IPS-NIHi7 (cell line): ENCODE results near the gene RAP1GAP.
"Not testable (repeated sequence)": the region's sequence is repeated elsewhere in the genome, so short reads cannot be mapped to it uniquely, and the experiment has no call there.

Experiments
- DNase-seq: peaks from one replicate; pipeline ENCODE4 v3.0.0; 2012; ENCODE audit warnings: mixed read lengths; ENCODE audit errors: extremely low spot score

The RAP1GAP gene

DNA sequence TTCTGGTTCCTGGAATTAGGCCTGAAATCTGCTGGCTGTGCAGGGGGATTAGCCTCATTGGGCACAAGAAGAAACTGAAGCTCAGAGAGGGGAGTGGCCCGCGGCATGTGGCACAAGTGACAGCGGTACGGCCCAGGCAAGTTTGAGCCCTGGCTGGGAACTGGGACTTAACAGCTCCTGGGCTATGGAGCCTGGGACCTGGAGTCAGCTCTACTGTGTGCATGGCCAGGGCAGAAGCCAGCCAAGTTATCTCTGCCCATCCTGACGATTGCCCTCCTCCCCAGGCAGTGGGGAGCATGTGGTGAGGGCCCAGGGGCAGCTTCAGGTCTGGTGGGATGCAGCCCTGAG is 98.7 kb downstream of the RAP1GAP start:
- no peak for DNase-seq

- no peak for DNase-seq
Measured at GRCh38 chr1:21569820-21570527, 99.2 kb downstream of the RAP1GAP start.

- DNase-seq = no peak
Measured at GRCh38 chr1:21568809-21569385, 100.3 kb downstream of the RAP1GAP start.

GRCh38 chr1:21568006-21568746 is 101.0 kb downstream of the RAP1GAP start:
- no peak for DNase-seq

DNA sequence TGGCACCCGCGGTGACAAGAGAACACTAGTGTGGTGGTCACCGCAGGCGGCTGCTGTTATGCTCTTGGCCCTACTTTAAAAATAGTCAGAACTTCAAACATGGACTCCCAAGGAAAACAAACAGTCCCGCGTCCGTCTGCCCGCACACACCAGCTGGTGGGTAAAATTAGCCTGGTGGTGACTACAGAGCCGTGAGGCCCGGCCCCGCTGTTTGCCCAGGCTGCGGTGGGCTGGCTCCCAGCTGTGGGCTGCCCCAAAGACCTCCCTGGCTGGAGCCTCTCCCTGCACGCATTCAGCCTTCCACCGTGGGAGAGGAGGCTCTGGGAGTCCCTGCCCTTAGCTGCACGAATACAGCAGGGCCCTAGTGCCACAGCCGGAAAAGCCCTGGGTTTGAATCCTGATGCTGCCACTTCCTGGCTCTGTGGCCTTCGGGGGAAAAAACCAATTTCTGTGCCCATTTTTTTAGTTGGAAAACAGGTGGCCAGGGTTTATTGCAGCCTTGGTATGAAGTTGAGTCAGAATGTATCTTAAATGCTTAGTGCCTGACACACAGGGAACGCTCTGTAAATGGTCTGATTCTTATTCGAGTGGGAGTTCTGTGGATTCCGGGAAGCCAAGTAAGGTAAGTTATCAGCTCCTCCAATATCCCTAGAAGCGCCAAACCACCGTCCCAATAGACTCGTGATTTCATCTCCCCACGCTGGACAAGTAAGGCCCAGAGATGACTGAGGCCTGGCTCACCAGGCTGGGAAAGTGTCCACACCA is 101.7 kb downstream of the RAP1GAP start:
- no peak for DNase-seq

- not testable (repeated sequence) for DNase-seq
Measured at GRCh38 chr1:21566361-21566760, 102.8 kb downstream of the RAP1GAP start.

DNA sequence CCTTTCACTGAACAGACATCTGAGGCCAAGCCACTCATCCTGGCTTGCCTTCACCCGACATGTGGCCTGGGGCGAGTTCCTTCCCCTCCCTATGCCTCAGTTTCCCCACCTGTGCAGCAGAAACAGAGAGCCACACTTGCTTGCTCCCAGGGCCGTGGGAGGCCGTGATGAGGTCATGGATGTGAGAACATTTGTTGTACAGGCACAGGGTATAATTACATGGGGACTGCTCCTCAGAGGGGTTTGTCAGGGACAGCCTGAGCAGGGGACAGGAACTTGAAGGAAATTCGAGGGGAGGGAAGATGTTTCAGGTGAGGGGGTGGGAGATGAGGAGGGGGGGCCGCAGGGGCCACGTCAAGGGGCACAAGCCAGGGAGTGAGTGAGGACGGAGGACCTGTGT is 103.9 kb downstream of the RAP1GAP start:
- DNase-seq = no peak

DNA sequence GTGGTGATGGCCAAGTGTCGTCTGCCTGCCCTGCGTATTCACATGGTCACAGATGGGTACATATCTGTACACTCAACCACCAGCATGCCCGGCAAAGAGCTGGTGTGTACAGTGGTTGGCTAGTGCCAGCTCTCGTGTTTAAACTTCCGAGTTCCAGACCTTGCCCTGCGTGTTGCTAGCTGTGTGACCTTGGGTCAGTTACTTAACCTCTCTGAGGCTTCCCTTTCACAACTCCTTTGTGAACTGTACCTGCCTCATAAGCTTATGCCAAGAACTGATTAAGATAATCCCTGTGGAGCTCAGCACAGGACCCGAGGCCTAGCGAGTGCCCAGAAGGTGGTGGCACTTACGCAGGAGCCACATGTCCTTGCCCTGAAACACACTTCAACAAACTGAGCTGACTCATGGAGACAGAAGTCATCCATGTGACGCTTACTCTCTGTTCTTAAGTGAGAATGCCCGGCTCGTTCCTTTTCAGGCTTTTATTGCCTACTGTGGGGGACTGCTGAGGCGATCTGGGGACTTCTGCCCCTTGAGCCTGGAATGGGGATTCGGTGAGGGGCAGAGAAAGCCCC is 104.5 kb downstream of the RAP1GAP start:
- no peak for DNase-seq

DNA sequence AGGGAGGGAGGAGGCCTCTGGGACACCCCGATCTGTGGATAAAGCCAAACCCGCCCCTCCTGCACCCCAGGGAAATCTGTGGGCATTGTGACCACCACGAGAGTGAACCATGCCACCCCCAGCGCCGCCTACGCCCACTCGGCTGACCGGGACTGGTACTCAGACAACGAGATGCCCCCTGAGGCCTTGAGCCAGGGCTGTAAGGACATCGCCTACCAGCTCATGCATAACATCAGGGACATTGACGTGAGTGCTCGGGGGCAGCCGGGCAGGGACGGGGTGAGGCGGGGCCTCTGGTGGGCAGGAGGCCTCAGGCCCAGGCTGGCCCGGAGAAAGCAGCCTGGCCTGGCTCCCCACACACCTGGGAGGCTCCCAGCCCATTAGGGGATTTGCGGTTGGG is 105.2 kb downstream of the RAP1GAP start:
- no peak for DNase-seq

DNA sequence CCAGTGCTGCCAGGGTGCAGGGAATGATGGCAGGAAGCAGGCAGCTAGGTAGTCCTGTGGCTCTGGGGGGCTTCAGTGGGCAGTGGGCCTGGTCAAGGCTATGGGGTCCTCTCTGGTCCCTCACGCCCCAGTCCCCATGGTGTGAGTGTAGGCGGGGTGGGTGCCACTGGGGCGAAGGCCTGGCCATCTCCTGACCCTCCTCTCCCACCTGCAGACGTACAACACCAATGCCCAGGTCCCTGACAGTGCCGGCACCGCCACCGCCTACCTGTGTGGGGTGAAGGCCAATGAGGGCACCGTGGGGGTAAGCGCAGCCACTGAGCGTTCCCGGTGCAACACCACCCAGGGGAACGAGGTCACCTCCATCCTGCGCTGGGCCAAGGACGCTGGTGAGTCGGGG is 106.3 kb downstream of the RAP1GAP start:
- no peak for DNase-seq

DNA sequence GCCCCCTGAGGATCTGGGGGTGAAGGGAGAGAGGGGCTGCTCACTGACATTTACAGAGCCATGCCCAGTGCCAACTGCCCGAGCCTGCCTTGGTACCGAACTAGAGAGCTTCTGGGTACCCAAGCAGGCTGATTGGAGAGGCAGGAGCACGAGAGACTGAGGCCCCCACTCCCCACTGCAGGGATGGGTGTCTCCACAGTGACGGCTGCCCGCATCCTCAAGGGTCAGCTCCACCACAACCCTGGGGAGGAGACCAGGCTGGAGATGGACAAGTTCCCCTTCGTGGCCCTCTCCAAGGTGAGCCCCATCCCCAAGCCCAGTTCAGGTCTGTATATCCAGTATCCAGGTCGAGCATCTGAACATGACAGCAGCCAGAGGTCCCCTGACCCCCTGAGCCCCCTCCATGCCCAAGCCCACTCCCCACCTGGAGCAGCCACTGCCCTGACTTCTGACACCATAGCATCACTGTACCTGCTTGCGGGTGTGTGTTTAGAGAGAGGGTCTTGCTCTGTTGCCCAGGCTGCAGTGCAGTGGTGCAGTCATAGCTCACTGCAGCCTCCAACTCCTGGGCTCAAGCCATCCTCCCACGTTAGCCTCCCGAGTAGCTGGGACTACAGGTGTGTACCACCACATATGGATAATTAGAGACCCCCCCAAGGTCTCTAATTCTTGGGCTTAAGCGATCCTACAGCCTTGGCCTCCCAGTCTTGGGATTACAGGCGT is 108.1 kb downstream of the RAP1GAP start:
- DNase-seq = no peak

DNA sequence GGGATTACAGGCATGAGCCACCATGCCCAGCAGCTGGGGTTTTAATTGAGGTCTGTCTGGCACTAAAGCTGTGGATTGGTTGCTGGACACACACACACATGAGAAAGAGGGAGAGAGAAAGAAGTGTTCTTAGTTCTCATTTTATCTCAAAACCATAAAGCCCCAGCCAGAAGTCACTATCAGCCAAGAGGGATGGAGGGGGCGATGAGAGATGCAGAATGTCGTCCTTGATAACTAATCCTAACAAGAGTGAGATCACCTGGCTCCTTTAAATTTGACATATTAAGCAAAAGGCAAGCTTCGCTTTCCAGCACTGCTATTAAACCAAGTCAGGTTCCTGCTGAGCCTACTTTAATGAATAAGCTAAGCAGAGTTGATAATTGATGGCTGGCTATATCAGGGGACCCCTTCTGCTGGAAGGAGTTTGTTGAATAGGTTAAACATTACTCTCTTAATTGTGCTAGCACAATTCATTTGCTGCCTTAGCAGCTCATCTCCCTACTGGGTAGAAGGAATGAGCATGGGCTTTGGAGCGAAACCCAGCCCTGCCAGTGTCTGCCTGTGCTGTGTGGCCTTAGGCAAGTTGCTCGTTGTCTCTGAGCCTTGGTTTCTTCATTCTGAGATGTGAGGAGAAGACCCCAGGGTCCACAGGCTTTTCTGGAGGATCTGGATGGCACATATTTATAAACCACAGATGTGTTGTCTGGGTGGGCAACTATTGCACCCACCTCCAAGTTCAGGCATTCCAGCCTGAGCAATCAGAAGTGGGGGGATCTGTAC is 109.2 kb downstream of the RAP1GAP start:
- DNase-seq = no peak

GRCh38 chr1:21553116-21553926 is 115.8 kb downstream of the RAP1GAP start:
- peak; percentile 50 for DNase-seq

DNA sequence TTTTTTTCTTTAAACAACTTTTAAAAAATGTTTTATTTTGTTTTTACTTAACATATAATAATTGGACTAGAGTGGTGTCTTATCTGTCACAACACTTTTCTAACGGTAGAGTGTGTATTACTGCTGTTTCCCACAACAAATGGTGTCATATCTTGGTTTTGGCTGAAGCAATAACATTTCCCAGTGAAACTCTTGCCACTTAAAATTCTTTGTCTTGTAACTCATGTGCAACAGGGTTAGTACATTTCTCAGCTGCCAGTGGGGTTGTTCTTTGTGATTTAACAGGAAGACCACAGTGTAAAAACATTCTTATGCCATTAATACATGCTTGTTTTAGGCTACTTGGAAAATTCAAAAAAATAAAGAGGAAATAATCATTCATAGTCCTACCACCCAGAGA is 116.4 kb downstream of the RAP1GAP start:
- no peak for DNase-seq

DNA sequence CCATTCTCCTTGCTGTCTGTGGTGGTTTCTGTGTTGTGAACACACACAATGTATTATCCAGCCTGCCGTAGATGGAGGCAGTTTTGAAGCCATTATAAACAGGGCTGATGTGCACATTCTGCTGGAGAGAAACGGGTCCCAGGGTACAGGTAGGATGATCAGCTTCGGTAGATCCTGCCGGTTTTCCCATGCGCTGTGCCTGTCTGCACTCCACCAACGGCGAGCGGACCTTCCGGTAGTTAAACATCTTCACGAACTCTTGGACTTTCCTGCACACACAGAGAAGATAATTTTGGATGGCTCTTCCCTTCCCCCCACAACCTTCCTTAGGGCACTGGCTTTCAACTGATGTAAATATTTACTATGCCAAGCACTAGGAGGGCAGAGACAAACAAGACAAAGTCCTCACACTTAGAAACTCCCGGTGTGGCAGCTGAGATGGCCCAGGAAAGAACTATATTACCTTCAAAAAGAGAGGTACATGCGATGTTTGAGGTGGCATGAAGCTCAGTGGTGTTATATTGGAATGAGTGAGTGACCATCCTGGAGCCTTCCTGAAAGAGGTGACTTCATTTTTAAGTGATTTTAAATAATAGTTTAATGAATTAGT is 118.2 kb downstream of the RAP1GAP start:
- no peak for DNase-seq

DNA sequence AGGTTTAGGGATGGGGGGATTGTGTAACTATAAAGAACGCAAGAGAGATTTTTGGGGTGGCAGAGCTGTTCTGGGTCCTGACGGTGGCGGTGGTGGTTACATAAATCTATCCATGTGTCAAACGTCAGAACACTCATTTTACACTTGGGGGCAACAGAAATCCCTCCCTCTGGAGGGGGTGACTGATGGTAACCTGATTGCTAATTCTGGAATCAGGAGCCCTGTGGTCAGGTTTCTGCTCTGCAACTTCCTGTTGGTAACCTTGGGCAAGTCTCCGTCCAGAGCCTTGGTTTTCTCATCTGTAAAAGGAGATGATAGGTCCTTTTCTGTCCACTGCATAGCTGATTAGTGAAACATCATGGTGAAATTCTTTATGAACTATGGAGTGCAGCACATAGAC is 119.1 kb downstream of the RAP1GAP start:
- DNase-seq = no peak

- DNase-seq = no peak
Measured at GRCh38 chr1:21547876-21548275, 121.3 kb downstream of the RAP1GAP start.
